Astrocyte (in vitro differentiated cells and primary cell): ENCODE measurements around the gene MUSK.

Source experiments
- EZH2 ChIP-seq: IDR thresholded peaks from 2 replicates; pipeline ENCODE4 v1.6.1; 2012; ENCODE audit warnings: mild to moderate bottlenecking, low read length, inconsistent platforms; ENCODE audit not compliant: insufficient read depth
- TF ChIP-seq, protein P1 (sequence below): IDR thresholded peaks from 2 replicates; pipeline ENCODE4 v1.5.1; 2011; ENCODE audit warnings: low read depth, mild to moderate bottlenecking, inconsistent platforms, low read length, moderate library complexity; ENCODE audit not compliant: insufficient read depth

GRCh38 chr9:110755179-110755578 is 86.6 kb downstream of the MUSK start:
- TF ChIP-seq, protein P1, sequence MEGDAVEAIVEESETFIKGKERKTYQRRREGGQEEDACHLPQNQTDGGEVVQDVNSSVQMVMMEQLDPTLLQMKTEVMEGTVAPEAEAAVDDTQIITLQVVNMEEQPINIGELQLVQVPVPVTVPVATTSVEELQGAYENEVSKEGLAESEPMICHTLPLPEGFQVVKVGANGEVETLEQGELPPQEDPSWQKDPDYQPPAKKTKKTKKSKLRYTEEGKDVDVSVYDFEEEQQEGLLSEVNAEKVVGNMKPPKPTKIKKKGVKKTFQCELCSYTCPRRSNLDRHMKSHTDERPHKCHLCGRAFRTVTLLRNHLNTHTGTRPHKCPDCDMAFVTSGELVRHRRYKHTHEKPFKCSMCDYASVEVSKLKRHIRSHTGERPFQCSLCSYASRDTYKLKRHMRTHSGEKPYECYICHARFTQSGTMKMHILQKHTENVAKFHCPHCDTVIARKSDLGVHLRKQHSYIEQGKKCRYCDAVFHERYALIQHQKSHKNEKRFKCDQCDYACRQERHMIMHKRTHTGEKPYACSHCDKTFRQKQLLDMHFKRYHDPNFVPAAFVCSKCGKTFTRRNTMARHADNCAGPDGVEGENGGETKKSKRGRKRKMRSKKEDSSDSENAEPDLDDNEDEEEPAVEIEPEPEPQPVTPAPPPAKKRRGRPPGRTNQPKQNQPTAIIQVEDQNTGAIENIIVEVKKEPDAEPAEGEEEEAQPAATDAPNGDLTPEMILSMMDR = no peak
- TF ChIP-seq EZH2 = no peak
